ENCODE results near the gene PROSER2. TPM values are rescaled to one million over a fixed set of nuclear protein-coding genes. Genes with fewer than 3 reads are reported as not detected.

The PROSER2 gene
- total and polyA plus RNA-seq, 2 of the 13 experiments (the other 11 are each of a cell fraction or from before 2014, with no cell fraction given): 6.9 to 7.7 TPM

DNA sequence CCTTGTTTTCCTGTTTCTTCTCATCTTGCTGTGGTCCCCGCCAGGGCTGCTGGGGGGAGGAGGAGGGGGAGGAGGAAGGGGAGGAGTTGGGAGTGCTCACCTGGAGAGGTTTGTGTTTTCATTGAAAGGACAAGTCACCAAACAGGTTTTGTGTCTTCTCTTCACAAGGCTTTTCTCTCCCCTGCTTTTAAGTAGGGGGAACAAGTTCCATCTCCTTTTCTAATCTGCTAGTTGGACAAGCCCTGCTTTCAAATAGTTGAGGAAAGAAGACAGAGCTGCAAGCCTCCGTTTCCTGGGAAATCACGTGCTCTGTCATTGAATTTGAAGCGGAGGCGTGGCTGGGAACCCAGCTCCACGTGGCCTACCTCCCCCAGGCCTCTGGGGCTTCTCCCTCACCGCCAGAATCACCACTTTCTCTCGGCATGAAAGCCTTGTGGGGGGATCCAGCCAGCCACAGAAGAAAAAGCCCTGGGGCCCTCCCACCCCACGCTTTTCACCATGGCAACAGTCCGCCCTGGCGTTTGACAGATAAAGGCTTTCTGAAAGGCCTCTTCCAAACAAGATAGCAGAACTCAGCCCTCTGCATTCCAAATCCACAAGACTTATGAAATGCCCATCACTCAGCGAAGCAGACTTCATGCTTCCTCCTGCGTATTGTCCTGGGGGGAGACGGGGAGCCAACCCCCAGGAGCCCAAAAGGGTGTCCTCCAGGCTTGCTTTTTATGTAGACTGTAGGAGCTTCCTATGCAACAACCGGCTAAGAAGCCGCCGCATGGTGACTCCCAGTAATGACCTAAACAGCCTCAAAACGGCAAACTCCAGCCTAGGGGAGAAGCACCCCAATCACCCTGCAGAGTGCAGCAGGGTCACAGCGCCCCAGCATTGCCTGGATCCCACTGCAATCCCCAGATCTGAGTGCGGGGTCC is 51.7 kb downstream of the PROSER2 start (continued):
- TF ChIP-seq ZBTB8A (CRISPR knock-in tag; IDR thresholded peaks at IDR 0.05; ENCODE audit: borderline replicate concordance, low read depth): no peak
- TF ChIP-seq SRY (CRISPR knock-in tag; IDR thresholded peaks at IDR 0.05): no peak
- TF ChIP-seq, protein P1, sequence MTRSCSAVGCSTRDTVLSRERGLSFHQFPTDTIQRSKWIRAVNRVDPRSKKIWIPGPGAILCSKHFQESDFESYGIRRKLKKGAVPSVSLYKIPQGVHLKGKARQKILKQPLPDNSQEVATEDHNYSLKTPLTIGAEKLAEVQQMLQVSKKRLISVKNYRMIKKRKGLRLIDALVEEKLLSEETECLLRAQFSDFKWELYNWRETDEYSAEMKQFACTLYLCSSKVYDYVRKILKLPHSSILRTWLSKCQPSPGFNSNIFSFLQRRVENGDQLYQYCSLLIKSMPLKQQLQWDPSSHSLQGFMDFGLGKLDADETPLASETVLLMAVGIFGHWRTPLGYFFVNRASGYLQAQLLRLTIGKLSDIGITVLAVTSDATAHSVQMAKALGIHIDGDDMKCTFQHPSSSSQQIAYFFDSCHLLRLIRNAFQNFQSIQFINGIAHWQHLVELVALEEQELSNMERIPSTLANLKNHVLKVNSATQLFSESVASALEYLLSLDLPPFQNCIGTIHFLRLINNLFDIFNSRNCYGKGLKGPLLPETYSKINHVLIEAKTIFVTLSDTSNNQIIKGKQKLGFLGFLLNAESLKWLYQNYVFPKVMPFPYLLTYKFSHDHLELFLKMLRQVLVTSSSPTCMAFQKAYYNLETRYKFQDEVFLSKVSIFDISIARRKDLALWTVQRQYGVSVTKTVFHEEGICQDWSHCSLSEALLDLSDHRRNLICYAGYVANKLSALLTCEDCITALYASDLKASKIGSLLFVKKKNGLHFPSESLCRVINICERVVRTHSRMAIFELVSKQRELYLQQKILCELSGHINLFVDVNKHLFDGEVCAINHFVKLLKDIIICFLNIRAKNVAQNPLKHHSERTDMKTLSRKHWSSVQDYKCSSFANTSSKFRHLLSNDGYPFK (CRISPR knock-in tag; IDR thresholded peaks at IDR 0.05; ENCODE audit: borderline replicate concordance): no peak; the same call in 1 of the 2 replicates
- TF ChIP-seq ZNF30 (CRISPR knock-in tag; IDR thresholded peaks at IDR 0.05): no peak
- peak; percentile 60; the same call in 1 of the 2 replicates for TF ChIP-seq RFX3 (CRISPR knock-in tag; IDR thresholded peaks at IDR 0.05)
- TF ChIP-seq ZFP82 (CRISPR knock-in tag; IDR thresholded peaks at IDR 0.05; ENCODE audit: borderline replicate concordance): no peak
- TF ChIP-seq MXI1 (IDR thresholded peaks at IDR 0.05; ENCODE audit: borderline replicate concordance, low read depth, low read length): peak; percentile 97; the same call in 2 of the 3 replicates
- TF ChIP-seq, protein P2, sequence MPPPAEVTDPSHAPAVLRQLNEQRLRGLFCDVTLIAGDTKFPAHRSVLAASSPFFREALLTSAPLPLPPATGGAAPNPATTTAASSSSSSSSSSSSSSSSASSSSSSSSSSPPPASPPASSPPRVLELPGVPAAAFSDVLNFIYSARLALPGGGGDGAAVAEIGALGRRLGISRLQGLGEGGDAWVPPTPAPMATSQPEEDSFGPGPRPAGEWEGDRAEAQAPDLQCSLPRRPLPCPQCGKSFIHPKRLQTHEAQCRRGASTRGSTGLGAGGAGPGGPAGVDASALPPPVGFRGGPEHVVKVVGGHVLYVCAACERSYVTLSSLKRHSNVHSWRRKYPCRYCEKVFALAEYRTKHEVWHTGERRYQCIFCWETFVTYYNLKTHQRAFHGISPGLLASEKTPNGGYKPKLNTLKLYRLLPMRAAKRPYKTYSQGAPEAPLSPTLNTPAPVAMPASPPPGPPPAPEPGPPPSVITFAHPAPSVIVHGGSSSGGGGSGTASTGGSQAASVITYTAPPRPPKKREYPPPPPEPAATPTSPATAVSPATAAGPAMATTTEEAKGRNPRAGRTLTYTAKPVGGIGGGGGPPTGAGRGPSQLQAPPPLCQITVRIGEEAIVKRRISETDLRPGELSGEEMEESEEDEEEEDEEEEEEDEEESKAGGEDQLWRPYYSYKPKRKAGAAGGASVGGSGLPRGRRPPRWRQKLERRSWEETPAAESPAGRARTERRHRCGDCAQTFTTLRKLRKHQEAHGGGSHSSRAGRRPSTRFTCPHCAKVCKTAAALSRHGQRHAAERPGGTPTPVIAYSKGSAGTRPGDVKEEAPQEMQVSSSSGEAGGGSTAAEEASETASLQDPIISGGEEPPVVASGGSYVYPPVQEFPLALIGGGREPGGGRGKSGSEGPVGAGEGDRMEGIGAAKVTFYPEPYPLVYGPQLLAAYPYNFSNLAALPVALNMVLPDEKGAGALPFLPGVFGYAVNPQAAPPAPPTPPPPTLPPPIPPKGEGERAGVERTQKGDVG (CRISPR knock-in tag; IDR thresholded peaks at IDR 0.05; ENCODE audit: borderline replicate concordance): 0 out of 2 replicates have a peak, but pooled peaks have one; percentile 19
- no peak for TF ChIP-seq TRIM24 (CRISPR knock-in tag; IDR thresholded peaks at IDR 0.05)
- no peak for TF ChIP-seq FOSL1 (CRISPR knock-in tag; IDR thresholded peaks at IDR 0.05; ENCODE audit: borderline replicate concordance)
- TF ChIP-seq, protein P3, sequence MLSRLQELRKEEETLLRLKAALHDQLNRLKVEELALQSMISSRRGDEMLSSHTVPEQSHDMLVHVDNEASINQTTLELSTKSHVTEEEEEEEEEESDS (CRISPR knock-in tag; IDR thresholded peaks at IDR 0.05; ENCODE audit: borderline replicate concordance): no peak
- peak; percentile 31; the same call in 1 of the 2 replicates for TF ChIP-seq RXRB (CRISPR knock-in tag; IDR thresholded peaks at IDR 0.05; ENCODE audit: borderline replicate concordance)
- TF ChIP-seq BORCS8-MEF2B (CRISPR knock-in tag; IDR thresholded peaks at IDR 0.05): no peak
- TF ChIP-seq FOXA3 (CRISPR knock-in tag; IDR thresholded peaks at IDR 0.05): no peak
- no peak for TF ChIP-seq ZNF672 (CRISPR knock-in tag; IDR thresholded peaks at IDR 0.05)
- TF ChIP-seq MTF2 (CRISPR knock-in tag; IDR thresholded peaks at IDR 0.05; ENCODE audit: borderline replicate concordance): 0 out of 2 replicates have a peak, but pooled peaks have one; percentile 42
- TF ChIP-seq MYC (CRISPR knock-in tag; IDR thresholded peaks at IDR 0.05; ENCODE audit: borderline replicate concordance): peak; percentile 89
- TF ChIP-seq ZNF768 (CRISPR knock-in tag; IDR thresholded peaks at IDR 0.05): no peak
- no peak for TF ChIP-seq ZFP36 (IDR thresholded peaks at IDR 0.05; ENCODE audit: borderline replicate concordance, low read depth, low read length, partially characterized antibody)

Measured in HepG2 (cell line).